ENCODE measurements around the gene CASTOR1. TPM values are rescaled to one million over a fixed set of nuclear protein-coding genes. Genes with fewer than 3 reads are reported as not detected.
"Not testable (repeated sequence)": the region's sequence is repeated elsewhere in the genome, so short reads cannot be mapped to it uniquely, and the experiment has no call there.

CASTOR1 gene
- 11.1 TPM in 2 replicates for total RNA-seq

GRCh38 chr22:30289141-30289979 is at the start of gene CASTOR1:
Gene CASTOR1, minus strand, starts transcription at chr22:30289505. Its CDS starts 8 bp downstream, at chr22:30289497.
- Mint-ChIP-seq H3K27me3 (ENCODE audit: low read depth) (no peaks in the 10 kb centered on the region), H3K36me3 (ENCODE audit: low read depth) (peaks cover 34% of the 10 kb centered on the region), H3K27ac (peak within 1 kb of the TSS; percentile 80), H3K9me3 (no peaks in the 10 kb centered on the region), H3K4me3 (ENCODE audit: low read depth) (peak within 1 kb of the TSS; percentile 87), H3K4me1 (ENCODE audit: low read depth) (peaks cover 35% of the 10 kb centered on the region)
- intact Hi-C loops (cut with micrococcal nuclease) = loop anchor here (1.0 to 5.0 kb wide), 6 partner anchors 16 to 198 kb away; partner anchors contain the start of gene SF3A1
- DNase-seq (ENCODE audit: low spot score) = peak; percentile 92

GRCh38 chr22:30338802-30339201 is 49.5 kb upstream of the CASTOR1 start:
- Mint-ChIP-seq H3K4me1 (ENCODE audit: low read depth) (peaks cover 20% of the 10 kb centered on the region), H3K4me3 (ENCODE audit: low read depth) (no peak overlapping the region), H3K9me3 (no peaks in the 10 kb centered on the region), H3K27ac (no peak overlapping the region), H3K27me3 (ENCODE audit: low read depth) (no peaks in the 10 kb centered on the region), H3K36me3 (ENCODE audit: low read depth) (peaks cover 96% of the 10 kb centered on the region)
- intact Hi-C loops (cut with micrococcal nuclease) = no loop called here
- DNase-seq (ENCODE audit: low spot score) = no peak

- H3K9me3 Mint-ChIP-seq; H3K4me3 Mint-ChIP-seq (ENCODE audit: low read depth); intact Hi-C loops (cut with micrococcal nuclease); H3K27ac Mint-ChIP-seq; DNase-seq (ENCODE audit: low spot score); H3K27me3 Mint-ChIP-seq (ENCODE audit: low read depth): not testable (repeated sequence)
- Mint-ChIP-seq H3K4me1 (ENCODE audit: low read depth) (peaks cover 24% of the 10 kb centered on the region), H3K36me3 (ENCODE audit: low read depth) (peaks cover 96% of the 10 kb centered on the region)
These were observed 49.0 kb upstream of the CASTOR1 start for GRCh38 chr22:30338341-30338740.

- peaks cover 34% of the 10 kb centered on the region for H3K4me1 Mint-ChIP-seq (ENCODE audit: low read depth)
- intact Hi-C loops (cut with micrococcal nuclease) = no loop called here
- H3K27ac Mint-ChIP-seq = no peak overlapping the region
- H3K4me3 Mint-ChIP-seq (ENCODE audit: low read depth) = no peak overlapping the region
- H3K9me3 Mint-ChIP-seq = no peaks in the 10 kb centered on the region
- DNase-seq (ENCODE audit: low spot score) = no peak
- H3K27me3 Mint-ChIP-seq (ENCODE audit: low read depth) = no peaks in the 10 kb centered on the region
- H3K36me3 Mint-ChIP-seq (ENCODE audit: low read depth) = peaks cover 96% of the 10 kb centered on the region
These were observed 48.1 kb upstream of the CASTOR1 start for GRCh38 chr22:30337461-30337778.

GRCh38 chr22:30336752-30337460 is 47.6 kb upstream of the CASTOR1 start:
- H3K27me3 Mint-ChIP-seq (ENCODE audit: low read depth) = no peaks in the 10 kb centered on the region
- H3K27ac Mint-ChIP-seq = no peak overlapping the region
- intact Hi-C loops (cut with micrococcal nuclease) = no loop called here
- peaks cover 37% of the 10 kb centered on the region for H3K4me1 Mint-ChIP-seq (ENCODE audit: low read depth)
- H3K4me3 Mint-ChIP-seq (ENCODE audit: low read depth) = no peak overlapping the region
- H3K9me3 Mint-ChIP-seq = no peaks in the 10 kb centered on the region
- peaks cover 95% of the 10 kb centered on the region for H3K36me3 Mint-ChIP-seq (ENCODE audit: low read depth)
- no peak for DNase-seq (ENCODE audit: low spot score)

GRCh38 chr22:30335236-30335635 is 45.9 kb upstream of the CASTOR1 start:
- peaks cover 40% of the 10 kb centered on the region for H3K4me1 Mint-ChIP-seq (ENCODE audit: low read depth)
- no peaks in the 10 kb centered on the region for H3K9me3 Mint-ChIP-seq
- H3K36me3 Mint-ChIP-seq (ENCODE audit: low read depth) = peaks cover 90% of the 10 kb centered on the region
- DNase-seq (ENCODE audit: low spot score) = no peak
- H3K4me3 Mint-ChIP-seq (ENCODE audit: low read depth) = no peak overlapping the region
- intact Hi-C loops (cut with micrococcal nuclease) = no loop called here
- H3K27me3 Mint-ChIP-seq (ENCODE audit: low read depth) = no peaks in the 10 kb centered on the region
- H3K27ac Mint-ChIP-seq = peak overlapping the region; percentile 64

GRCh38 chr22:30334646-30335045 is 45.3 kb upstream of the CASTOR1 start:
- no peaks in the 10 kb centered on the region for H3K27me3 Mint-ChIP-seq (ENCODE audit: low read depth)
- H3K9me3 Mint-ChIP-seq = no peaks in the 10 kb centered on the region
- H3K36me3 Mint-ChIP-seq (ENCODE audit: low read depth) = peaks cover 90% of the 10 kb centered on the region
- H3K27ac Mint-ChIP-seq = peak overlapping the region; percentile 64
- intact Hi-C loops (cut with micrococcal nuclease) = no loop called here
- H3K4me1 Mint-ChIP-seq (ENCODE audit: low read depth) = peaks cover 40% of the 10 kb centered on the region
- no peak for DNase-seq (ENCODE audit: low spot score)
- H3K4me3 Mint-ChIP-seq (ENCODE audit: low read depth) = no peak overlapping the region

- Mint-ChIP-seq H3K36me3 (ENCODE audit: low read depth) (peaks cover 85% of the 10 kb centered on the region), H3K4me3 (ENCODE audit: low read depth) (peak overlapping the region; percentile 19), H3K27me3 (ENCODE audit: low read depth) (no peaks in the 10 kb centered on the region), H3K9me3 (no peaks in the 10 kb centered on the region), H3K4me1 (ENCODE audit: low read depth) (peaks cover 41% of the 10 kb centered on the region), H3K27ac (peak overlapping the region; percentile 87)
- no peak for DNase-seq (ENCODE audit: low spot score)
- intact Hi-C loops (cut with micrococcal nuclease) = no loop called here
These were observed 44.4 kb upstream of the CASTOR1 start for GRCh38 chr22:30333707-30334087.

GRCh38 chr22:30332994-30333706 is 43.8 kb upstream of the CASTOR1 start:
- peak overlapping the region; percentile 21 for H3K4me3 Mint-ChIP-seq (ENCODE audit: low read depth)
- DNase-seq (ENCODE audit: low spot score) = no peak
- peaks cover 45% of the 10 kb centered on the region for H3K4me1 Mint-ChIP-seq (ENCODE audit: low read depth)
- peak overlapping the region; percentile 87 for H3K27ac Mint-ChIP-seq
- no peaks in the 10 kb centered on the region for H3K27me3 Mint-ChIP-seq (ENCODE audit: low read depth)
- no peaks in the 10 kb centered on the region for H3K9me3 Mint-ChIP-seq
- peaks cover 86% of the 10 kb centered on the region for H3K36me3 Mint-ChIP-seq (ENCODE audit: low read depth)
- intact Hi-C loops (cut with micrococcal nuclease) = no loop called here

- H3K9me3 Mint-ChIP-seq = no peaks in the 10 kb centered on the region
- H3K36me3 Mint-ChIP-seq (ENCODE audit: low read depth) = peaks cover 80% of the 10 kb centered on the region
- peak overlapping the region; percentile 21 for H3K4me3 Mint-ChIP-seq (ENCODE audit: low read depth)
- H3K4me1 Mint-ChIP-seq (ENCODE audit: low read depth) = peaks cover 50% of the 10 kb centered on the region
- DNase-seq (ENCODE audit: low spot score) = no peak
- H3K27ac Mint-ChIP-seq = peak overlapping the region; percentile 87
- no peaks in the 10 kb centered on the region for H3K27me3 Mint-ChIP-seq (ENCODE audit: low read depth)
- intact Hi-C loops (cut with micrococcal nuclease) = no loop called here
These were observed 43.2 kb upstream of the CASTOR1 start for GRCh38 chr22:30332551-30332950.

- H3K27ac Mint-ChIP-seq = no peak overlapping the region
- H3K4me3 Mint-ChIP-seq (ENCODE audit: low read depth) = no peak overlapping the region
- DNase-seq (ENCODE audit: low spot score) = no peak
- H3K27me3 Mint-ChIP-seq (ENCODE audit: low read depth) = no peaks in the 10 kb centered on the region
- H3K4me1 Mint-ChIP-seq (ENCODE audit: low read depth) = peaks cover 55% of the 10 kb centered on the region
- H3K36me3 Mint-ChIP-seq (ENCODE audit: low read depth) = peaks cover 65% of the 10 kb centered on the region
- intact Hi-C loops (cut with micrococcal nuclease) = loop anchor here (5.0 kb wide), 2 partner anchors 94 to 226 kb away; no protein-coding TSS in a partner anchor
- no peaks in the 10 kb centered on the region for H3K9me3 Mint-ChIP-seq
These were observed 39.3 kb upstream of the CASTOR1 start for GRCh38 chr22:30328466-30329049.

GRCh38 chr22:30327864-30328345 is 38.6 kb upstream of the CASTOR1 start:
- H3K4me1 Mint-ChIP-seq (ENCODE audit: low read depth) = peaks cover 54% of the 10 kb centered on the region
- no peak for DNase-seq (ENCODE audit: low spot score)
- peak overlapping the region; percentile 58 for H3K27ac Mint-ChIP-seq
- H3K27me3 Mint-ChIP-seq (ENCODE audit: low read depth) = no peaks in the 10 kb centered on the region
- H3K4me3 Mint-ChIP-seq (ENCODE audit: low read depth) = peak overlapping the region; percentile 72
- no peaks in the 10 kb centered on the region for H3K9me3 Mint-ChIP-seq
- intact Hi-C loops (cut with micrococcal nuclease) = loop anchor here (2.0 to 5.0 kb wide), 3 partner anchors 29 to 226 kb away; partner anchors contain the start of genes CCDC157 and SF3A1
- peaks cover 65% of the 10 kb centered on the region for H3K36me3 Mint-ChIP-seq (ENCODE audit: low read depth)
